Activated effector memory CD4-positive, alpha-beta T cell treated with anti-CD3 and anti-CD28 coated beads, Interleukin-2, amount 50 U/mL, for 16 hours (primary cell): ENCODE data around the gene TTC33.

Experiments
- DNase-seq: peaks from one replicate; pipeline ENCODE4 v3.0.0-alpha.2; 2020

TTC33 gene

DNA sequence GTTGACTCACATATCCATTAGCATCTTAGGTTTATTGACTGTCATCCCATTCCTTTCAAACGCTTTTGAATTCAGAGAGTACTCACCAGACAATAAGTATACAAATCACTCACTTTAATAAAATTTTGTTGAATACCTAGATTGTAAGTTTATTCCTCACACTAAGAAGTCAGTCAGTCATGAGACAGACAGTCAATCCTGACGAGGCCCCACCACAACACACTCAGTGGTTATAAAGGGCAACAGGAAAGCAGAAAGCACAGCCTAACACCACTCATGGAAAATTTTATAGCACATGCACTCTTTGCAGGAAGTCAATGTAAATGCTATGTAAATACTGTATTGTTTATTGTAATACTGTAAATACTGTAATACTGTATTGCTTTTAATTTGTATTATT lies 252.3 kb downstream of the TTC33 start:
- peak; percentile 66 for DNase-seq

- DNase-seq: no peak
These were observed 253.0 kb downstream of the TTC33 start for GRCh38 chr5:40502736-40503135.

- DNase-seq: no peak
These were observed 253.9 kb downstream of the TTC33 start for GRCh38 chr5:40501711-40502444.

GRCh38 chr5:40499518-40500273 lies 256.1 kb downstream of the TTC33 start:
- DNase-seq: no peak

DNA sequence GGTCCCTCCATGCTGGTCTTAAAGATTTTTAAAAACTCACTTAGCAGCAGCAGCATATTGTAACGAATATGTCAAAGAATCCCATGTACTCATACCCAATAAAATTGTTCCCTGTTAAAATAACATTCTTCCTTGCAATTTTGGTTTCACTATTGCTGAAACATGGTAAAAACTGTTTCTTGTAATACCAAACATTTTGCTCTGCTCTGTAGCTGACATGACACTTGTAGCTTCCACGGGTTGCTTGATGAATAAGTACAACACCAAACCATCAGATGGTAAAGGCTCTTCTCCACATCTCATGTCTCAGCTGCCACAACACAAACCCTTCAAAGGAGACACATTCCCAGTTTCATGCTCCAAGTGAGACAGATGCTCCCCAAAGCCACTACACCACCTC lies 256.8 kb downstream of the TTC33 start:
- no peak for DNase-seq

- no peak for DNase-seq
These were observed 258.2 kb downstream of the TTC33 start for GRCh38 chr5:40497573-40497972.

DNA sequence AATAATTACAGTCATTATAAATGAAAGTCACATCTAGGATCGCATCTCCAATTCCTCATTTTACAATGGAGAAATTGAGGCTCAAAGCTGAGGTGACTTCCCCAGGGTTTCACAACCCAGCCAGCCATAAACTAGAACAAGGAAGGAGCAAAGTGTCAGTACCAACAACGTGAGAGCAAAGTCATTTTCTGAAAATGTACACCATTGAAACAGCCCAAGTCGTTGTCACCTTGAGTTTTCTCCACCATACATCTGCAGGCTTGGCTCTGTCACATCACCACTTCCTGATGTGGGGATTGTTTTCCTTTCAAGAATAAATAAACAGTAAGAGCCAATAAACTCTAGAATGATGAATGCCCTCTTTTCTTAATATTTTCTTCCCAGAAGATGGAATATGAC lies 260.5 kb downstream of the TTC33 start:
- no peak for DNase-seq

DNA sequence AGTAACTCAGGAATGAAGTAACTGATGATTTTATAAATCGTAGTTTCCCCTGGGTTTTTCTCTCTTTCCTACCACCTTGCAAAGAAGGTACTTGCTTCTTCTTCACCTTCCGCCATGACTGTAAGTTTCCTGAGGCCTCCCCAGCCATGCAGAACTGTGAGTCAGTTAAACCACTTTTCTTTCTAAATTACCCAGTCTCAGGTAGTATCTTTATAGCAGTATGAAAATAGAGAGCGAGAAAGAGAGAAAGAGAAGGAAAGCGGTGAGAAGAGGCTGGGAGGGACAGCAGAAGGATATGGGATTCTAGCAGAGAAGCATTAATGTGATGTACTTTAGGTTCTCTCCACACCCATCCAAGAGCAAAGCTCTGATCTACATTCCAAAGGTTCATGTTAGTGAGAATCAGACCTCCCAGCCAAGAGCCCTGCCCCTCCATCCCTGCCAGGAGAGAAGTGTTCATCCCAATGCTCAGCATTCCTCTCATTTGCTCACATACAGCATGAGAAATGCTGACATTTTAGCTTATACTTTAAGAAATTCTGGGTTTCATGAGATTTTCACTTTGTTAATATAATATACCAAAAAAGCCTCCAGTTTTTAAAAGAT lies 261.0 kb downstream of the TTC33 start:
- DNase-seq: no peak

- no peak for DNase-seq
These were observed 263.7 kb downstream of the TTC33 start for GRCh38 chr5:40492056-40492455.

- DNase-seq: no peak
These were observed 264.1 kb downstream of the TTC33 start for GRCh38 chr5:40491644-40492043.

DNA sequence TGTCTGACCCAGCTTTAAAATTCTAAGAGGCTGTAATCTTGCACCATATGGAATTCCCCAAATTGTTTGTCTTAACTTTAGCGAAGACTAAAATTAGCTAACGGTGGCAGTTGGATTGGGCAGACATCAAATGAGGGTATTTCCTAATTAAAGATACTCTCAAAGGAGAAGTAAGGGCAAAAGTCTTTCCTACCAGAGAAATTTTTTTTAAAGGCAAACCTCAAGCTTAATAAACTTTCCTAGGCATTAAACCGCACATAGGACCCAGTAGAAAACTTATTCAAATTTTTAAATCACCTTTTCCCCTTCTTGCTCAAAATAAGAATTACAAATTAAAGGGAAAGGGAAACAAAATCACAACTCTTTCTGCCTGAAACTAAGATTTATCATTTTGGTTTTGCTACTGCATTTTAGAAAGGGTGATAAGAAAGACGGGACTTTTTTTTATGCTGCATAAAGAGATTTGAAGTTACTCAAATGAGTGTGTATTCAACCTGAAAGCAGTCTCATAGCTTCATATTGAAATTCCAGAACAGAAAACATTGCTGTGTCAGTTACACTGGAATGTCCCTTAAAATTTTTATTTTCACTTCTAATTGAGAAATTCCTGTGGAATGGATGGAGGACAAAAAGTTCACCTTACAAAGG lies 265.2 kb downstream of the TTC33 start:
- DNase-seq: no peak

DNA sequence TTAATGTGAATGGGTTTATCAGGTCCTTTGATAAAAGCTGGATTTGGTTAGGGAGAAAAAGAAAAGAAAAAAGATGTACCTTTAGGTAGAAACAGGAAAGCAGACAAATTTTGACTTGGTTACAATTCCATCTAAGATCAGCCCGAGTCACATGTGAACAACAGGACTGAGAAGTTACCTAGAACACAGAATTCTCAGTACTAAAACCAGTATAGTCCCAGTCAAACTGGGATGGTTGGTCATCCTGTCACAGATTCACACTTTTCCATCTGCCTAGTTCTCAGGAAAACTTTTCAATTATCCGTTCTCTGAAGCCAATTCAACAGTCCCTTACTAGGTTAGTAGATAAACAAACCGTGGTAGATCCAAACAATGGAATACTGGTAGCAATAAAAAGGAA lies 266.3 kb downstream of the TTC33 start:
- DNase-seq: no peak

DNA sequence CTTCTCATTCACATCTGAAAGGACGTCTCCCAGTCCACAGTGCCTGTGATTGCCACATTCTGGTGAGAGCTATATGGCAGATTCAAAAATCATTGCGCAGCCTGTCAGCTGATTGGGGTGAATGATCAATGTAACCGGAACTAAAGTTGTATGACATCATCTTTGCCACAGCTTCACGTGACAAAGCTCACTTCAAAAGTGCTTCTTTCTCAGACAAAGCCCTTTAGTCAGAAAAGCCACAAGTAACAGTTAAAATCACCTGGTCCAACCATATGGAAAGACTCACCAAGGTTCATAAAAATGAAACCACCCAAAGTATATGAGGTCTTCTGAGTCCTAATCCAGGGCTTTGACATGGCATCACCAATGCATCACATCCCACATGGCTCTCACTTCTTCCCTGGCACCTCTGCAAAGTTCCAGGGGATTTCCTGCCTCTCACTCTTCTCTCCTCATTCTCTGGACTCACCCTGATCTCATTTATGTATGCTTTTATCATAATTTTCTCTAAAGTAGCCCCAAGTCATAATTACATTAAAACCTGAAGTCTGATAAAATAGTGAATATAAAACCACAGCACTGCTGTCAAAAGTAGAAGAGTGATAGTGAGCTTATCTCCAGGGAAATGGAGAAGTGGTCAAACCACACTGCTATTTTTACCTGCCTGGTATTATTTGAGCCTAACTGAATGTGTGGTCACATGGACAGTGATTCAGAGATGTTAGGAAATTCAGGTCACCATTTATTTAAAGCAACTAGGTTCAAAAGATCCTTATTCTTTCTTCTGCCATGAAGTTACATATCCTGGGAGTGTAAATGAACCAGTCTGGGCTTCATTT lies 269.1 kb downstream of the TTC33 start:
- DNase-seq: peak; percentile 77

GRCh38 chr5:40485021-40485998 lies 270.5 kb downstream of the TTC33 start:
- DNase-seq: no peak

DNA sequence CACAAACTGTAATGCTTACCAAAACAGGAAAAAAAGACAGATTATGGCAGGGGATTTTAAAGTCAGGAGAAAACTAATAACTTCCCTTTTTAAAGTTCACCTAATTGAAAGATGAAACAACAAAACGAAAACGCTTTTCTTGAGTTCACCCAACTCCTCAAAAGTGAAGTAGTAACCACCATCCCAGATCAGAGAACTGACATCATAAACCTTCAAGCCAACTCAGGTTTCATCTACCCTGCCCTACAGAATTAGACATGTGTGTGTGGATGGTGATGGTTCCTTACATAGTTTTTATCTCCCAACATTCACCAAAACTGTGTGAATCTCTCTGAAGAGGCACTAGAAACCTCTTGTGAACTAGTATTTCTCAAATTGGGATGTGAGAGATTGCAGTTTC lies 271.3 kb downstream of the TTC33 start:
- no peak for DNase-seq

DNA sequence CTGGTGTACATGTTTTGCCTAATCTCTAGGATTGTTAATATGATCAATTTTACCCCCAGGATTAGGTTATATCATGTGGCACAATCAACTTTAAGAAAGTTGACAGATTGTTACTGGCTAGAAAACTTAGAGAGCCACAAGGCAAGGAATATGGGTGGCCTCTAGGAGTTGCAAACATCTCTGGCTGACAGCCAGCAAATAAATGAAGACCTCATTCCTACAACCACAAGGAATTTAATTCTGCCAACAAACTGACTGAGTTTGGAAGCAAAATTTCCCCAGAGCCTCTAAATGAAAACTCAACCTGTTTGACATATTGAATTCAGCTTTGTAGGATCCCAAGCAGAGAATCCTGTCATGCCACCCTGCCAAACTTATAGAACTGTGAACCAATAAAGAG lies 272.4 kb downstream of the TTC33 start:
- no peak for DNase-seq

- no peak for DNase-seq
These were observed 274.5 kb downstream of the TTC33 start for GRCh38 chr5:40481241-40481640.

DNA sequence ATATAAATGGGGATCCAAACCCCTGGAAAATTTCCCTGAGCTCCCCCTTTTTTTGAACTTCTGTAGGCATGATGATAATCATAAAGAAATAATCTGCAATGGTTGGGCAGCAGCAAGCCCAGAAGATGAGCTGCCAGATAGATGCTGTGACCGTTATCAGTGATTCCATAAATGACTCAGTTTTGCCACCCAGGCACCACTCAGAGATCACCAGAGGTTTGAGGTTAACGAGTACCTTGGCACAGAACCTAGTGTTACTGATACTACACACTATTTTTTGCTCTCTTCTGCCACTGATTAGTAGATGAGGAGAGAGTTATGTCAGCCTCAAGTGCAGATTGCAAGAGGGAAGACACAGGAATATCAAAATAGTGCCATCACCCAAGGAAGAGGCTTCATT lies 275.4 kb downstream of the TTC33 start:
- DNase-seq: peak; percentile 73

DNA sequence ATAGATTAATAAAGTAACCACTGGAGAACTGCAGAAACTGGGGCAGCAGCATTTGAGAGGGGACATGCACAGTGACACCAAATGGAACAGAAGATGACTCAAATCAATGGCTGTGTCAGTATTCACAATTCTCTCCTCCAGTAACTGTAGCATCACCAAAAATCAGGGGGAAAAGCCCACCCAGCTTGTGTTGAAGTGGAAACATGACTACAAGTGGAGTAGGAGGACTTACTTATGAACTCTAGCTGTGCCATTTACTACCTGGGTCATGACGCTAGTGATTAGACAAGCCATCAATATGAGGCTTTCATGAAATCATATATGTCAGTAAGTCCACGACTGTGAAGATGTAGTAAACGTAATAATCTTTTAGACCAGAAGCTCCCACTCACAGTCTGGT lies 275.8 kb downstream of the TTC33 start:
- no peak for DNase-seq

GRCh38 chr5:40478766-40479165 lies 277.0 kb downstream of the TTC33 start:
- DNase-seq: no peak

DNA sequence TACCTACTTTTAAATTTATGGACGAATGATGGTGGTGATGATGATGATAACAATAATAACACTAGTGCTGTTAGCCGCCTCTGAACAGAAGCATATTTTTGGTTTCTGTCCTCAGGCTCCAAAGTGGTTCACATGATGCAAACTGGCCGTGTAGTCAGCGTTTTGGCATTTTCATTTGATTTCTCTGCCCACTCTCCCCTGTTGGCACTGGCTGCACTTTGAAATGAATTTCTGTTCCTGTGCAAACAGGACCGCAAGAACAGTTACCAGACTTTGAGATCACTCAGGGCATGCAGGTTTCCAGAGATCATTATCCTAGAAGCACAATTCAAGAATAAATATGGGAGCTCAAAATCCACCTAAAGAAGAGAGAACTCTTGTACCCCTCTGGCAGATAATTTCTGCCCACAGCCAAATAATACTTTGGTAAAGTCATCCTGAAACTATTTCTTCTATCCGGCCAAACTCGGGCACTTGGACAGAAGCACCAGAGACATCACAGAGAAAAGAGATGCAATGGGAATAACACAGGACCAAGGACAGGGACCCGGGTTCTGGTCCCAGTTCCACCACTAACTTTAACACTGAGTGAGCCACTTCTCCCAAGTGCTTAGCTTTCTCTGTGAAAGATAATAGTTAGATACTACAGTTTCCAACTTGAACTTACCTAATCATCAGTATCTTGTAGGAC lies 277.8 kb downstream of the TTC33 start:
- DNase-seq: no peak
